ENCODE data around the gene AMY1B.
"Not testable (repeated sequence)": the region's sequence is repeated elsewhere in the genome, so short reads cannot be mapped to it uniquely, and the experiment has no call there.

DNA sequence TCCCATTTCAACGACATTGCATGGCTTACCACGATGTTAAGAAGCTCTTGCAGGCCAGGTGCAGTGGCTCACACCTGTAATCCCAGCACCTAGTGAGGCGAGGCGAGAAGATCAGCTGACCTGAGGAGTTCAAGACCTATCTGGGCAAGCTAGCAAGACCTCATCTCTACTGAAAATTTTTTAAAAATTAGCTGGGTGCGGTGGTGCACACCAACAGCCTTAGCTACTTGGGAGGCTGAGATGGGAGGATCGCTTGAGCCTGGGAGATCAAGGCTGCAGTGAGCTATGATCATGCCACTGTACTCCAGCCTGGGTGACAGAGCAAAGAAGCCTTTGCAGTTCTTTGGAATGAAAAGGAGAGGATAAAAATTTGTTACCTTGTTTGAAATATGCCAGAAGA, 21.4 kb upstream of the AMY1B start:
- TF ChIP-seq, protein P1, sequence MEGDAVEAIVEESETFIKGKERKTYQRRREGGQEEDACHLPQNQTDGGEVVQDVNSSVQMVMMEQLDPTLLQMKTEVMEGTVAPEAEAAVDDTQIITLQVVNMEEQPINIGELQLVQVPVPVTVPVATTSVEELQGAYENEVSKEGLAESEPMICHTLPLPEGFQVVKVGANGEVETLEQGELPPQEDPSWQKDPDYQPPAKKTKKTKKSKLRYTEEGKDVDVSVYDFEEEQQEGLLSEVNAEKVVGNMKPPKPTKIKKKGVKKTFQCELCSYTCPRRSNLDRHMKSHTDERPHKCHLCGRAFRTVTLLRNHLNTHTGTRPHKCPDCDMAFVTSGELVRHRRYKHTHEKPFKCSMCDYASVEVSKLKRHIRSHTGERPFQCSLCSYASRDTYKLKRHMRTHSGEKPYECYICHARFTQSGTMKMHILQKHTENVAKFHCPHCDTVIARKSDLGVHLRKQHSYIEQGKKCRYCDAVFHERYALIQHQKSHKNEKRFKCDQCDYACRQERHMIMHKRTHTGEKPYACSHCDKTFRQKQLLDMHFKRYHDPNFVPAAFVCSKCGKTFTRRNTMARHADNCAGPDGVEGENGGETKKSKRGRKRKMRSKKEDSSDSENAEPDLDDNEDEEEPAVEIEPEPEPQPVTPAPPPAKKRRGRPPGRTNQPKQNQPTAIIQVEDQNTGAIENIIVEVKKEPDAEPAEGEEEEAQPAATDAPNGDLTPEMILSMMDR (IDR thresholded peaks at IDR 0.05), result not testable (repeated sequence)
- not testable (repeated sequence) for TF ChIP-seq POLR2A (IDR thresholded peaks at IDR 0.05)
